ENCODE data around the gene ANKRD13C.

ANKRD13C gene

DNA sequence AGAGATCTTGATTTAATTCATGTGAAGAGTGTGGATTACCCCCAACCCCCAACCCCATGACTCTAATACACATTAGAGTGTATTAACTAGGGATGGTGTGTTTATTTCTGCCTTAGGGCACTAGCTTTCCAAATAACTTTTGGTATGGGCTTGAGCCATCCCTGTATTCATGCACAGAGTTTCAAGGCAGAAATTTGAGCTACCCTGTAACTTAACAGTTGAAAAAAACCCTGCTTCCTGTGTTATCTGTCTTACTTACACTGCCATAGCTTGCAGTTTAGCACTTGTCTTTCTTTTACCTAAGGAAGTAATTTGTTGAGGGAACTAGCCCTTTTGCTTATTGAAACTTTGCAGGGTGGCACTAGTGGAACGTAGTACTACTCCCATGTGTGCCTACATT, 127.1 kb downstream of the ANKRD13C start:
- no peak overlapping the region for H3K27ac ChIP-seq
- no peak for TF ChIP-seq ZFX (IDR thresholded peaks at IDR 0.05)
- TF ChIP-seq, protein P1, sequence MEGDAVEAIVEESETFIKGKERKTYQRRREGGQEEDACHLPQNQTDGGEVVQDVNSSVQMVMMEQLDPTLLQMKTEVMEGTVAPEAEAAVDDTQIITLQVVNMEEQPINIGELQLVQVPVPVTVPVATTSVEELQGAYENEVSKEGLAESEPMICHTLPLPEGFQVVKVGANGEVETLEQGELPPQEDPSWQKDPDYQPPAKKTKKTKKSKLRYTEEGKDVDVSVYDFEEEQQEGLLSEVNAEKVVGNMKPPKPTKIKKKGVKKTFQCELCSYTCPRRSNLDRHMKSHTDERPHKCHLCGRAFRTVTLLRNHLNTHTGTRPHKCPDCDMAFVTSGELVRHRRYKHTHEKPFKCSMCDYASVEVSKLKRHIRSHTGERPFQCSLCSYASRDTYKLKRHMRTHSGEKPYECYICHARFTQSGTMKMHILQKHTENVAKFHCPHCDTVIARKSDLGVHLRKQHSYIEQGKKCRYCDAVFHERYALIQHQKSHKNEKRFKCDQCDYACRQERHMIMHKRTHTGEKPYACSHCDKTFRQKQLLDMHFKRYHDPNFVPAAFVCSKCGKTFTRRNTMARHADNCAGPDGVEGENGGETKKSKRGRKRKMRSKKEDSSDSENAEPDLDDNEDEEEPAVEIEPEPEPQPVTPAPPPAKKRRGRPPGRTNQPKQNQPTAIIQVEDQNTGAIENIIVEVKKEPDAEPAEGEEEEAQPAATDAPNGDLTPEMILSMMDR (conservative IDR thresholded peaks at IDR 0.05), result no peak

DNA sequence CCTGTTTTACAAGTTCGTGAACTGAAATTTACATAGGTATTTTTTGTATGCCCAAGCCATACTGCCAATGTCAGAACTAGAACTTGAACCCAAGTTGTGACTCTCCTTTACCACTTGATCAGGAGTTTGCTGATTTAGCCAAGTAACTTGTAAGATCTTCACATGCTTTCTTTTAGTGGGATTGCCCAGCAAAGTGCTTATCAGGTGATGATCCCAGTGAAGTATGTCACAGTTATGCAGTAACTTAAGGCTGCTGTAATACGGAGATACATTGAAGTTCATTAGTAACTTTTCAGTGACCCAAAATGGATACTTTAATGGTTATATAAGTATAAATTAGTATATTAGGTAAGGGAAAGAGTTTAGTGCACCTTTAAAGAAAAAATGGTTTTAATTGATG, 129.6 kb downstream of the ANKRD13C start:
- TF ChIP-seq, protein P1 (conservative IDR thresholded peaks at IDR 0.05), result no peak
- TF ChIP-seq ZFX (IDR thresholded peaks at IDR 0.05), result no peak
- no peak overlapping the region for H3K27ac ChIP-seq

DNA sequence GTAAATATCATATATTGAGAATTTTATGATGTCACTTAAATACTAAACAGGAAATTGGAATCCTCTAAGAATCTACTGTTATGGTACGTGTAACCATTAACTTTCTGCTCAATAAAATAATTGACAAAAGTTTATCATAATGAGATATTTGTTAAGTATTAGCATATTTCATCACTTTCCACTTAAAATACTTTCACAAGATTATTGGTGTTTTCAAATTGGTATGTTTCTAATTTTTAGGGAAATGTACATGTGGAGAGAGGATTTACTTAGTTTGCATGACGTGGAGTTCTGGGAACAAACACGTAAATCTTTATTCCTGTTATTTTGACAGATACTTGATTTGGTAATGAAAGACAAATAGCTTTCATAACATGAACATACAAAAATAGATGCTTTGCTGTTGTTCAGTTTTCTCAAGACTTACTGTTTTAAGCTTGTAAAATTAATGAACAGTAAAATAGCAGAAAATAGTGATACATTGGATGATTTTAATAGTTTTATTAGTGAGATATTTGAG, 131.7 kb downstream of the ANKRD13C start:
- TF ChIP-seq, protein P1 (conservative IDR thresholded peaks at IDR 0.05), result no peak
- TF ChIP-seq ZFX (IDR thresholded peaks at IDR 0.05), result no peak
- no peak overlapping the region for H3K27ac ChIP-seq

DNA sequence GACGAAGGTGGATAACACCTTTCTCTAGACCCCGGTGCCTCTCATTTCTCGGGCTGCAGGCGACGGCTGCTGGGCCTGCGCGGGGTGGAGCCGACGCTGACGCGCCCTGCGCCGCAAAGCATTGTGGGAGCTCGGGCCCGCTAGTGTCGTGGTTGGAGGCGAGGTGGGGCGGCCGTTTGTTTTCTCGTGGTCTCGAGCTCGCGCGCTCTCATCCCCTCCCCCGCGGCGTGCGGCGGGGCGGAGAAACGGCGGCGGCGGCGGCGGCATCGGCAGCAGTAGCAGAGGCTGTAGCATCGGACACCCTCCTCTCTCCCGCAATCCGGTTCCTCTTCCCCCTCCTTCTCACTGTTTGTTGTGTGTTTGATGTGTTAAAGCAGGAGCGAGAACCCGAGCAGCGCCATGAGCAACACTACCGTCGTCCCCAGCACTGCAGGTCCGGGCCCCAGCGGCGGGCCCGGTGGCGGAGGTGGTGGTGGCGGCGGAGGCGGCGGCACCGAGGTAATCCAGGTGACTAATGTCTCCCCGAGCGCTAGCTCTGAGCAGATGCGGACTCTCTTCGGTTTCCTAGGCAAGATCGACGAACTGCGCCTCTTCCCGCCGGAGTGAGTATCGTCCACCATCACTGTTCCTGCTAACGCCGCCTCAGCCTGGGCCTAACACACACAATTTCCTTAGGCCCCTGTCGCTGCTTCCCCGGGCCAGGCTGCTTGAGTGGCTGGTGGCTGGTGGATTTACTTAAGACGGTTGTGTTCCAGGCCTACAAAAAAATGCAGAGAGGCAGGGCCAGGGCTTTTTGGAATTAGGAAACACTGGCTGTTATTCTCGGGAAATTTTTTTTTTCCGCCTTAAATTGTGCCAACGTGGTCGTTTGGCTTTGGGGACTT, 133.0 kb downstream of the ANKRD13C start, which contains the start of gene SRSF11:
SRSF11 (plus strand) TSS at position 143 of the 884 bp plus-strand sequence; CDS start at position 400, 257 bp downstream.
- TF ChIP-seq, protein P1 (conservative IDR thresholded peaks at IDR 0.05), result no peak; the same call in 1 of the 2 replicates
- TF ChIP-seq ZFX (IDR thresholded peaks at IDR 0.05), result peak; percentile 98

DNA sequence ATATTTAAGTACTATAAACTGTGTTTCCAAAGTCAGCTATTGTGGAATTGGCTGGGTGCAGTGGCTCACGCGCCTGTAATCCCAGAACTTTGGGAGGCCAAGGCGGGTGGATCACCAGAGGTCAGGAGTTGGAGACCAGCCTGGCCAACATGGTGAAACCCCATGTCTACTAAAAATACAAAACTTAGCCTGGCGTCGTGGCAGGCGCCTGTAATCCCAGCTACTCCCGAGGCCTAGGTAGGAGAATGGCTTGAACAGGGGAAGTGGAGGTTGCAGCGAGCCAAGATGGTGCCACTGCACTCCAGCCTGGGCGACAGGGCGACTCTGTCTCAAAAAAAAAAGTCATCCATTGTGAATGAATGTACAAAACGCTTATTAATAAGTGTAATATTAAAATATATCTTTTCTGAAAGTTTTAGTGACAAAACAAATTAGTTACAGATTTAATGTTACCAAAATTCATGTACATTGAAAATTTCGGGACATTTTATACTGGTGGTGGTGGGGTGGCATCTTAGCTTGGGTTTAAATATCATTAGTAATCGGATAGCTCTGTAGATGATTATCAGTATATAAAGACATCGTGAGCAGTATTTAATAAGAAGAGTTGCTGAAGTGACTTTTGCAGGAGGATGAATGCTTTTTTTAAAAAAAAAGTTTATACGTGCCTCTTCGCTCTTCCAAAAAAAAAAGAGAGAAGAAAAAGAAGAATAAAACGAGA, 133.8 kb downstream of the ANKRD13C start:
- TF ChIP-seq, protein P1 (conservative IDR thresholded peaks at IDR 0.05), result no peak
- TF ChIP-seq ZFX (IDR thresholded peaks at IDR 0.05), result no peak
- peak overlapping the region; percentile 95 for H3K27ac ChIP-seq

More for the DNA sequence above, 133.0 kb downstream of the ANKRD13C start, which contains the start of gene SRSF11:
- peak within 1 kb of the TSS; percentile 95 for H3K27ac ChIP-seq

DNA sequence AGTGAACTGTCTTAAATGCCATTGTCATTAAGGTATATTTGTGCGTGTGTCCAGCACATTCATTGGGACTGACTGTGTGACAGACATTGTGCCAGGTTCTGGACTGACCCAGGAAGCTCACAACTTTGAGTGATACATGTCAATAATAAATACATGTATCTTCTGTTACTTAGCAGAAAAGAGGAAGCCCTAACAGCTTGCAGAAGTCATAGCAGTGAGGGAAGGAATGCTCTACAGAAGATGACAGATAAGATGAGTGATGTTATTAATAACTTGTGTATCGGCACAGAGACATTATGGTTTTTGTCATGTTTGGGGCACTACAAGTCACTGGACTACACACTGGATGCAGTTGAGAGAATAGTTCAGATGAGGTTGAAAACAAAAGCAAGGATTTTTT, 134.5 kb downstream of the ANKRD13C start:
- no peak overlapping the region for H3K27ac ChIP-seq

More for the DNA sequence above, 134.5 kb downstream of the ANKRD13C start:
- TF ChIP-seq ZFX (IDR thresholded peaks at IDR 0.05), result no peak
- TF ChIP-seq, protein P1 (conservative IDR thresholded peaks at IDR 0.05), result no peak

All from C4-2B (cell line).